Measurements from ENCODE around the gene CDH13.

The CDH13 gene

GRCh38 chr16:82628711-82629110 is 1.9 kb downstream of the CDH13 start:
- DNase-seq (ENCODE audit: low read depth) = no peak

GRCh38 chr16:82629441-82630027 is 2.8 kb downstream of the CDH13 start:
- no peak for DNase-seq (ENCODE audit: low read depth)

GRCh38 chr16:82630219-82630618 is 3.5 kb downstream of the CDH13 start:
- no peak for DNase-seq (ENCODE audit: low read depth)

- no peak for DNase-seq (ENCODE audit: low read depth)
Measured at GRCh38 chr16:82630688-82631087, 3.9 kb downstream of the CDH13 start.

- no peak for DNase-seq (ENCODE audit: low read depth)
Measured at GRCh38 chr16:82631701-82632685, 5.2 kb downstream of the CDH13 start.

GRCh38 chr16:82633964-82634600 is 7.3 kb downstream of the CDH13 start:
- DNase-seq (ENCODE audit: low read depth) = no peak

- no peak for DNase-seq (ENCODE audit: low read depth)
Measured at GRCh38 chr16:82634955-82635610, 8.3 kb downstream of the CDH13 start.

GRCh38 chr16:82636485-82636884 is 9.7 kb downstream of the CDH13 start:
- no peak for DNase-seq (ENCODE audit: low read depth)

GRCh38 chr16:82636958-82637357 is 10.2 kb downstream of the CDH13 start:
- DNase-seq (ENCODE audit: low read depth) = no peak

- no peak for DNase-seq (ENCODE audit: low read depth)
Measured at GRCh38 chr16:82638095-82638798, 11.5 kb downstream of the CDH13 start.

GRCh38 chr16:82639263-82639662 is 12.5 kb downstream of the CDH13 start:
- no peak for DNase-seq (ENCODE audit: low read depth)

- peak; percentile 16 for DNase-seq (ENCODE audit: low read depth)
Measured at GRCh38 chr16:82639666-82640336, 13.0 kb downstream of the CDH13 start.

GRCh38 chr16:82641336-82641984 is 14.7 kb downstream of the CDH13 start:
- no peak for DNase-seq (ENCODE audit: low read depth)

- DNase-seq (ENCODE audit: low read depth) = no peak
Measured at GRCh38 chr16:82643136-82643535, 16.4 kb downstream of the CDH13 start.

- no peak for DNase-seq (ENCODE audit: low read depth)
Measured at GRCh38 chr16:82643936-82644630, 17.3 kb downstream of the CDH13 start.

- DNase-seq (ENCODE audit: low read depth) = no peak
Measured at GRCh38 chr16:82646504-82646903, 19.7 kb downstream of the CDH13 start.

- DNase-seq (ENCODE audit: low read depth) = no peak
Measured at GRCh38 chr16:82649766-82650165, 23.0 kb downstream of the CDH13 start.

- no peak for DNase-seq (ENCODE audit: low read depth)
Measured at GRCh38 chr16:82650804-82651203, 24.0 kb downstream of the CDH13 start.

GRCh38 chr16:82651921-82652601 is 25.3 kb downstream of the CDH13 start:
- DNase-seq (ENCODE audit: low read depth) = no peak

Measured in stimulated activated CD4-positive, alpha-beta T cell treated with anti-CD3 and anti-CD28 coated beads, Interleukin-2, amount 100 ng/mL, for 4 hours (primary cell).